GM23248 (cell line): Measurements from ENCODE around the gene RMC1.

Experiments
- EZH2 ChIP-seq: fragments of 200-600 bp; sonication (generic); IDR thresholded peaks from 2 replicates; pipeline ENCODE4 v1.6.1; 2018; ENCODE audit warnings: antibody characterized with exemption, mild to moderate bottlenecking; ENCODE audit not compliant: insufficient read depth, poor library complexity, severe bottlenecking
- EZH2phosphoT487 ChIP-seq: fragments of 200-600 bp; sonication (generic); IDR thresholded peaks from 2 replicates; pipeline ENCODE4 v1.6.1; 2018; ENCODE audit warnings: antibody characterized with exemption, moderate library complexity, mild to moderate bottlenecking, low read depth; ENCODE audit not compliant: insufficient read depth

- no peak for TF ChIP-seq EZH2phosphoT487
- no peak for TF ChIP-seq EZH2
Observed at GRCh38 chr18:23499291-23499781, 4.0 kb upstream of the RMC1 start.
